Right lobe of liver (tissue), 4 donors: ENCODE measurements around the gene CFP.

Source experiments
- POLR2A ChIP-seq: fragments of 450-650 bp; IDR thresholded peaks from one replicate; pipeline ENCODE4 v1.6.1; 2017; ENCODE audit warnings: antibody characterized with exemption, mild to moderate bottlenecking
- TF ChIP-seq, protein P1 (sequence below), 4 donors: fragments of 200-600 bp in 3 of 4; fragments of 450-650 bp in 1 of 4; IDR thresholded peaks; one replicate each; pipeline versions ENCODE4 v1.5.1 to v1.8.0; 2016 to 2022; ENCODE audit warnings: antibody characterized with exemption in 4 of 4, mild to moderate bottlenecking in 2 of 4
- donor health status: DM: no; HTN: no; CAD: no.
- donor health status: DM: no; HTN: no; CAD: no.
- donor health status: DM: no; HTN: yes; CAD: no.

DNA sequence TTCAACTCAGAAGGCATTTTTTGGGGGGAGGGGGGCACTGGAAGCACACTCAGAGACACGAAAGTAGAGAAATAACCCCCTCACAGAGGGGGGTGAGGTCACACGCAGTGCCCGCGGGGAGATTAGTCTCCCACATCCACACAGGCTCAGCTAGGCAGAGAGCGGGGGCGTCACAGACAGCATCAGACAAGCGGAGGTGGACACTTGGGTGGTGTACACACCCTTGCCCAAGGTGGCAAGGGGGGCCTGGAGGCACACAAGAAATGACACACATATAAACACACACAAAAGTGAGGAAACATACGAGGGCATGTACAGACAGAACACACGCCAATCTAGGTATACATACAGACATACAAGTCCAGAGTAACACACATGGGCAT is 9.4 kb downstream of the CFP start:
- TF ChIP-seq POLR2A = no peak
- TF ChIP-seq, protein P1, sequence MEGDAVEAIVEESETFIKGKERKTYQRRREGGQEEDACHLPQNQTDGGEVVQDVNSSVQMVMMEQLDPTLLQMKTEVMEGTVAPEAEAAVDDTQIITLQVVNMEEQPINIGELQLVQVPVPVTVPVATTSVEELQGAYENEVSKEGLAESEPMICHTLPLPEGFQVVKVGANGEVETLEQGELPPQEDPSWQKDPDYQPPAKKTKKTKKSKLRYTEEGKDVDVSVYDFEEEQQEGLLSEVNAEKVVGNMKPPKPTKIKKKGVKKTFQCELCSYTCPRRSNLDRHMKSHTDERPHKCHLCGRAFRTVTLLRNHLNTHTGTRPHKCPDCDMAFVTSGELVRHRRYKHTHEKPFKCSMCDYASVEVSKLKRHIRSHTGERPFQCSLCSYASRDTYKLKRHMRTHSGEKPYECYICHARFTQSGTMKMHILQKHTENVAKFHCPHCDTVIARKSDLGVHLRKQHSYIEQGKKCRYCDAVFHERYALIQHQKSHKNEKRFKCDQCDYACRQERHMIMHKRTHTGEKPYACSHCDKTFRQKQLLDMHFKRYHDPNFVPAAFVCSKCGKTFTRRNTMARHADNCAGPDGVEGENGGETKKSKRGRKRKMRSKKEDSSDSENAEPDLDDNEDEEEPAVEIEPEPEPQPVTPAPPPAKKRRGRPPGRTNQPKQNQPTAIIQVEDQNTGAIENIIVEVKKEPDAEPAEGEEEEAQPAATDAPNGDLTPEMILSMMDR (IDR thresholded peaks at IDR 0.05) = no peak
